Esophagus squamous epithelium (tissue), 4 donors: Measurements from ENCODE around the gene CDK17.

Experiments used
- POLR2A ChIP-seq, 4 donors: fragments of 450-650 bp; IDR thresholded peaks; one replicate each; pipeline ENCODE4 v1.6.1; 2017; ENCODE audit warnings: antibody characterized with exemption in 4 of 4, mild to moderate bottlenecking in 4 of 4, moderate library complexity in 3 of 4
- TF ChIP-seq, protein P1 (sequence below), 6 experiments: fragments of 450-650 bp in 4 of 6; fragments of 200-600 bp in 2 of 6; sonication (generic) in 2 of 6; IDR thresholded peaks; one replicate each; pipeline ENCODE4 v1.5.1; 2016 to 2019; ENCODE audit warnings: antibody characterized with exemption in 6 of 6, mild to moderate bottlenecking in 4 of 6, moderate library complexity in 4 of 6

DNA sequence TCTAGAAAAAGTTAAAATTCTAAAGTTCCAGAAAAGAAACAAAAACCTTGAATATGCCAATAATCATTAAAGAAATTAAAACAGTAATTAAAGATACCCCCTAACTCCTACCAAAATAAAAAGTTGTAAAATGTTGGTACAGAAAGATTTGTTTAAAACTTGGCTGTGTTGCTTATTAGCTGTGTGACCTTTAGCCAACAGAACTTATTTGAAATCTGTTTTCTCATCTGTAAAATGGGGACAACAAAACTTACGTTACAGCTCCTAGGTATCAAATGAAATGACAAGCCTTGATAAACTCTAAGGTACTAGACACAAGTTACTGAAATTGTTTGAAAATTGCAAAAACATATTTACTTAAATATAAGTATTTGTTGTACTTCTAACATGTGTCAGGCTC, 134.4 kb downstream of the CDK17 start:
- TF ChIP-seq POLR2A (IDR thresholded peaks at IDR 0.05) = no peak
- TF ChIP-seq, protein P1, sequence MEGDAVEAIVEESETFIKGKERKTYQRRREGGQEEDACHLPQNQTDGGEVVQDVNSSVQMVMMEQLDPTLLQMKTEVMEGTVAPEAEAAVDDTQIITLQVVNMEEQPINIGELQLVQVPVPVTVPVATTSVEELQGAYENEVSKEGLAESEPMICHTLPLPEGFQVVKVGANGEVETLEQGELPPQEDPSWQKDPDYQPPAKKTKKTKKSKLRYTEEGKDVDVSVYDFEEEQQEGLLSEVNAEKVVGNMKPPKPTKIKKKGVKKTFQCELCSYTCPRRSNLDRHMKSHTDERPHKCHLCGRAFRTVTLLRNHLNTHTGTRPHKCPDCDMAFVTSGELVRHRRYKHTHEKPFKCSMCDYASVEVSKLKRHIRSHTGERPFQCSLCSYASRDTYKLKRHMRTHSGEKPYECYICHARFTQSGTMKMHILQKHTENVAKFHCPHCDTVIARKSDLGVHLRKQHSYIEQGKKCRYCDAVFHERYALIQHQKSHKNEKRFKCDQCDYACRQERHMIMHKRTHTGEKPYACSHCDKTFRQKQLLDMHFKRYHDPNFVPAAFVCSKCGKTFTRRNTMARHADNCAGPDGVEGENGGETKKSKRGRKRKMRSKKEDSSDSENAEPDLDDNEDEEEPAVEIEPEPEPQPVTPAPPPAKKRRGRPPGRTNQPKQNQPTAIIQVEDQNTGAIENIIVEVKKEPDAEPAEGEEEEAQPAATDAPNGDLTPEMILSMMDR (IDR thresholded peaks at IDR 0.05) = no peak
